K562 (cell line): ENCODE results near the gene ZBTB7A. TPM values are rescaled to one million over a fixed set of nuclear protein-coding genes. Genes with fewer than 3 reads are reported as not detected.

ENCODE experiments used
- ATAC-seq: fragments of 200-7000 bp; cut with Tn5 transposase; 3 replicates; pipeline ENCODE4 v1.9.1; 2020; ENCODE audit warnings: moderate library complexity
- BruUV-seq: library from RNA; stranded (reverse); fragments of 400-500 nt; replicated peaks from 2 replicates; lab custom pipeline; 2021; lab: Mats Ljungman, UMichigan
- CTCF ChIA-PET: fragments of 300-600 bp; formaldehyde crosslinking; extraction: SDS; loops from one replicate; lab custom pipeline; 2021; ENCODE audit warnings: low intra/inter-chr PET ratio; lab: Yijun Ruan, JAX
- POLR2A ChIA-PET: fragments of 300-600, 350-650 bp; sonication (Branson Sonifier 250); formaldehyde crosslinking; extraction: SDS; loops from one replicate; lab custom pipeline; 2021; ENCODE audit warnings: antibody characterized with exemption, inconsistent platforms; lab: Yijun Ruan, JAX
- DNase-seq, 4 experiments: peaks; one replicate each; pipeline versions ENCODE4 v3.0.0 to v3.0.0-alpha.2; 2011 to 2018; ENCODE audit warnings: low spot score in 3 of 4, mixed read lengths in 3 of 4; ENCODE audit errors: extremely low read depth in 1 of 4
- FAIRE-seq: peaks from 2 replicates; lab custom pipeline; 2011; peaks lifted over from hg19 to GRCh38; lab: Jason Lieb, UNC
- H2AFZ ChIP-seq: 2 replicates; pipeline ENCODE4 v1.6.0; 2011; ENCODE audit warnings: low read depth, low read length, control low read depth, inconsistent platforms
- H3K27ac ChIP-seq: fragments of 200-600 bp; 3 replicates; pipeline ENCODE4 v1.8.0; 2011; ENCODE audit warnings: low read depth, mild to moderate bottlenecking, control low read depth, inconsistent platforms, low read length, moderate library complexity, mixed read lengths; ENCODE audit errors: extremely low read depth
- H3K27me3 ChIP-seq, 2 experiments: fragments of 300-600 bp in 1 of 2; 2 replicates in 1 of 2; 3 replicates in 1 of 2; pipeline versions ENCODE4 v1.6.0 to v1.8.0; 2011; ENCODE audit warnings: inconsistent platforms in 2 of 2, low read length in 2 of 2, mild to moderate bottlenecking in 1 of 2, mixed read lengths in 1 of 2, moderate library complexity in 1 of 2; ENCODE audit not compliant: control insufficient read depth in 2 of 2, insufficient read depth in 2 of 2
- H3K36me3 ChIP-seq: fragments of 300-600 bp; 3 replicates; pipeline ENCODE4 v1.8.0; 2011; ENCODE audit warnings: mild to moderate bottlenecking, low read length, inconsistent platforms; ENCODE audit not compliant: control insufficient read depth, insufficient read depth
- H3K4me1 ChIP-seq, 2 experiments: fragments of 200-600 bp in 1 of 2; replicated peaks in 1 of 2; 2 replicates in 1 of 2; 3 replicates in 1 of 2; pipeline versions ENCODE4 v1.5.1 to v1.8.0; 2011; ENCODE audit warnings: inconsistent platforms in 2 of 2, low read length in 2 of 2, mild to moderate bottlenecking in 1 of 2, mixed read lengths in 1 of 2, moderate library complexity in 1 of 2; ENCODE audit not compliant: control insufficient read depth in 2 of 2, insufficient read depth in 2 of 2
- H3K4me2 ChIP-seq: 2 replicates; pipeline ENCODE4 v1.6.1; 2011; ENCODE audit warnings: low read length, control low read depth, inconsistent platforms, mixed read lengths; ENCODE audit not compliant: insufficient read depth
- H3K4me3 ChIP-seq: fragments of 200-600 bp; sonication (generic), shearing (Covaris generic); 2 replicates; pipeline ENCODE4 v1.5.1; 2016; ENCODE audit warnings: control low read depth, inconsistent platforms
- H3K79me2 ChIP-seq: fragments of 200-600 bp; 3 replicates; pipeline ENCODE4 v1.8.0; 2011; ENCODE audit warnings: low read length, inconsistent platforms; ENCODE audit not compliant: control insufficient read depth, insufficient read depth
- H3K9ac ChIP-seq, 2 experiments: 2 replicates each; pipeline versions ENCODE4 v1.6.0 to v1.6.1; 2011; ENCODE audit warnings: low read depth in 2 of 2, low read length in 2 of 2, control low read depth in 1 of 2, inconsistent platforms in 1 of 2, mild to moderate bottlenecking in 1 of 2, mixed read lengths in 1 of 2; ENCODE audit not compliant: insufficient read depth in 1 of 2
- H3K9me1 ChIP-seq: one replicate; pipeline ENCODE4 v1.6.0; 2011; ENCODE audit warnings: inconsistent platforms, mild to moderate bottlenecking, low read length, moderate library complexity; ENCODE audit not compliant: control insufficient read depth, insufficient read depth
- H3K9me3 ChIP-seq: replicated peaks from 2 replicates; pipeline ENCODE4 v1.5.1; 2011; ENCODE audit warnings: low read depth, low read length, inconsistent platforms; ENCODE audit not compliant: control insufficient read depth, insufficient read depth
- H4K20me1 ChIP-seq: replicated peaks from 2 replicates; pipeline ENCODE4 v1.6.1; 2011; ENCODE audit warnings: low read length, inconsistent platforms, mixed read lengths; ENCODE audit not compliant: control insufficient read depth, insufficient read depth
- CEBPB ChIP-seq: fragments of 450-650 bp; IDR thresholded peaks from 2 replicates; pipeline ENCODE4 v1.6.1; 2016; ENCODE audit warnings: missing genetic modification characterization, missing compliant biosample characterization
- CREBBP ChIP-seq: IDR thresholded peaks from one replicate; pipeline ENCODE4 v1.6.1; 2012; ENCODE audit warnings: low read depth, mild to moderate bottlenecking, control low read depth, inconsistent platforms, low read length
- CREM ChIP-seq: IDR thresholded peaks from 2 replicates; pipeline ENCODE4 v1.6.1; 2014; ENCODE audit warnings: antibody characterized with exemption, low read depth
- ELF2 ChIP-seq: fragments of 250-450 bp; sonication (Bioruptor Pico); IDR thresholded peaks from 2 replicates; pipeline ENCODE4 v1.5.0; 2021; ENCODE audit warnings: mild to moderate bottlenecking
- IRF2 ChIP-seq: sonication (generic); formaldehyde crosslinking; IDR thresholded peaks from 2 replicates; pipeline ENCODE4 v1.8.1; 2022; ENCODE audit warnings: mild to moderate bottlenecking, missing genetic modification reagents
- KDM2B ChIP-seq: fragments of 250-450 bp; sonication (Bioruptor Pico); IDR thresholded peaks from 2 replicates; pipeline ENCODE4 v1.8.0; 2021; ENCODE audit warnings: mild to moderate bottlenecking, moderate library complexity
- KLF10 ChIP-seq: fragments of 250-450 bp; sonication (Bioruptor Pico); IDR thresholded peaks from 2 replicates; pipeline ENCODE4 v1.6.1; 2021; ENCODE audit warnings: matching md5 sums
- KLF13 ChIP-seq: fragments of 450-650 bp; IDR thresholded peaks from 2 replicates; pipeline ENCODE4 v1.6.1; 2016; ENCODE audit warnings: missing genetic modification characterization, low read depth, mild to moderate bottlenecking, missing compliant biosample characterization, moderate library complexity, borderline replicate concordance
- NBN ChIP-seq: fragments of 450-650 bp; IDR thresholded peaks from 2 replicates; pipeline ENCODE4 v1.6.1; 2016; ENCODE audit warnings: low read depth, mild to moderate bottlenecking
- NFATC3 ChIP-seq: fragments of 450-650 bp; IDR thresholded peaks from 2 replicates; pipeline ENCODE4 v1.6.1; 2017; ENCODE audit warnings: mild to moderate bottlenecking
- PURB ChIP-seq: sonication (generic); formaldehyde crosslinking; IDR thresholded peaks from 2 replicates; pipeline ENCODE4 v1.9.0; 2021; ENCODE audit warnings: low read depth, mild to moderate bottlenecking, missing genetic modification reagents
- RUNX1 ChIP-seq: sonication (generic); IDR thresholded peaks from 2 replicates; pipeline ENCODE4 v1.6.1; 2016; ENCODE audit warnings: antibody characterized with exemption, low read depth
- TAF7 ChIP-seq: fragments of 450-650 bp; IDR thresholded peaks from 2 replicates; pipeline ENCODE4 v1.6.1; 2016; ENCODE audit warnings: missing genetic modification characterization, missing compliant biosample characterization
- TCF7 ChIP-seq: sonication (generic); IDR thresholded peaks from 2 replicates; pipeline ENCODE4 v1.6.1; 2016; ENCODE audit warnings: antibody characterized with exemption, borderline replicate concordance
- U2AF1 ChIP-seq: fragments of 200-400 bp; formaldehyde crosslinking; optimal IDR thresholded peaks from 2 replicates; pipeline ENCODE3; 2017; ENCODE audit warnings: mild to moderate bottlenecking, low read depth, low read length, moderate library complexity
- YBX1 ChIP-seq: fragments of 450-650 bp; IDR thresholded peaks from 2 replicates; pipeline ENCODE4 v1.7.1; 2016; ENCODE audit warnings: mild to moderate bottlenecking
- ZFPM2 ChIP-seq: fragments of 250-450 bp; sonication (Bioruptor Pico); IDR thresholded peaks from 2 replicates; pipeline ENCODE4 v1.5.1; 2022; ENCODE audit warnings: mild to moderate bottlenecking
- ZNF239 ChIP-seq: fragments of 250-450 bp; sonication (Bioruptor Pico); IDR thresholded peaks from 2 replicates; pipeline ENCODE4 v1.4.0; 2020; ENCODE audit warnings: mild to moderate bottlenecking
- ZNF253 ChIP-seq: fragments of 250-450 bp; sonication (Bioruptor Pico); conservative IDR thresholded peaks from 2 replicates; pipeline ENCODE4 v1.6.1; 2021; ENCODE audit warnings: mild to moderate bottlenecking
- ZNF583 ChIP-seq: fragments of 250-450 bp; sonication (Bioruptor Pico); IDR thresholded peaks from 2 replicates; pipeline ENCODE4 v1.4.0; 2020
- WGBS: fragments of 100-300 bp; shearing (Covaris generic); methylation state at CpG from one replicate; pipeline ENCODE4 v1.1.6; 2016; ENCODE audit warnings: low coverage, mixed read lengths; ENCODE audit not compliant: insufficient coverage; ENCODE audit errors: missing lambda C conversion rate; 5-methylcytosine and 5-hydroxymethylcytosine counted together
- in situ Hi-C: fragments of 300-500 bp; cut with MboI; formaldehyde crosslinking; loops from 4 replicates; pipeline ENCODE4 v1.15.0; 2018; ENCODE audit warnings: inconsistent platforms, mixed read lengths
- intact Hi-C: fragments of 100-400 bp; cut with micrococcal nuclease; formaldehyde crosslinking; loops from 2 replicates; pipeline ENCODE4 v1.14.2; 2022
- polyA plus RNA-seq, 8 experiments: library from polyadenylated mRNA; depleted of rRNA in 4 of 8; stranded (reverse) in 5 of 8; unstranded in 3 of 8; fragments of >200 nt; fragmentation: Nextera tagmentation in 2 of 8; fragmentation: Illumina TruSeq in 1 of 8; extraction: Ambion mirVana in 2 of 8; extraction: Trizol in 1 of 8; gene quantifications; 2 replicates each; pipeline versions ENCODE4 v1.2.1 to v1.2.3, GENCODE V29; 2011 to 2014; ENCODE audit warnings: inconsistent platforms in 1 of 8, missing spikeins in 1 of 8
- total RNA-seq, 7 experiments: library from RNA; depleted of rRNA in 6 of 7; stranded (reverse); fragments of >200 nt in 6 of 7; fragmentation: Illumina TruSeq in 2 of 7; extraction: Trizol in 2 of 7; gene quantifications; 2 replicates each; pipeline versions ENCODE4 v1.2.1 to v1.2.3, GENCODE V29; 2011 to 2021; ENCODE audit warnings: low replicate concordance in 1 of 7
- TF ChIP-seq, protein P1 (sequence below), 2 experiments: fragments of 250-450 bp in 1 of 2; fragments of 450-650 bp in 1 of 2; sonication (Bioruptor Pico) in 1 of 2; IDR thresholded peaks; 2 replicates each; pipeline versions ENCODE4 v1.6.1 to v1.8.0; 2016 to 2021; ENCODE audit warnings: mild to moderate bottlenecking in 2 of 2, moderate library complexity in 2 of 2, missing compliant biosample characterization in 1 of 2, missing genetic modification characterization in 1 of 2

The ZBTB7A gene
- total and polyA plus RNA-seq, 9 of the 15 experiments (the other 6 are each of a cell fraction or from before 2014, with no cell fraction given): 0.11 to 34.0 (median 4.6) TPM

DNA sequence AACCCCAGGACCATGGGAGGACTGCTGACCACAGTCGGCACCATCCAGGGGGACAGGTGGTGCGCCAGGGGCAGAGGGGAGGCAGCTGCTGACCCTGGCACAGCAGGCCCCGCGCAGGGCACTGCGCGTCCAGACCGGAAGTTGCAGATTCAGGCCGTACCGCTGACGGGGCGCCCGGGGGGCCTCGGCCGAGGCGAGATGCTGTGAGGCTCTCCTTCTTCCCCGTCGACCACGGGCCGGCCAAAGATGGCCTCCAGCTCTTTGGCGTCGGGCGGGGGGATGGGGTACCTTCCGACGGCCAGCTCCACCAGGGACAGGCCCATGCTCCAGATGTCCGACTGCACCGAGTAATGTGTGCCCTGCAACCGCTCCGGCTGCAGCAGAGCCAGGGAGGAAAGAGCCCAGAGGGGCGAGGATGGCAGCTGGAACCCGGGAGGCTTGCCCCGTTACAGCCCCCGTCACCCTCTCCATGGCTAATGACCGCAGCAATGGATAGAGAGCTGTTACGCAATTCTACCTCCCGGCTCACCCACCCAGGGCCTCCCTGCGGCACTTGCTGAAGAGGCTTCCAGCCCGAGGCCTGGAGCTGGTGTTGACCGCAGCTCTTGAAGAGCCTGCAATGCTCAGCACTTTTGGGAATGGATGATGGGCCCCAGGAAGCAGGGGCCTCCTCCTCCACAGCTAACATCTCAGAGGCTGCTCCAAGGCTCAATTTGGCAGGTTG, 32.5 kb upstream of the ZBTB7A start (continued):
- TF ChIP-seq KLF13 (tag): no peak
- no peak for TF ChIP-seq TCF7
- TF ChIP-seq CEBPB (tag): peak; percentile 68
- no peak for TF ChIP-seq KDM2B
- no peak for TF ChIP-seq PURB (CRISPR knock-in tag)
- TF ChIP-seq ZNF583 (CRISPR knock-in tag): no peak
- no peak for TF ChIP-seq RUNX1
- no peak for TF ChIP-seq ELF2
- TF ChIP-seq KLF10 (CRISPR knock-in tag): no peak
- no peak for TF ChIP-seq YBX1
- no peak for TF ChIP-seq NBN
- no peak for TF ChIP-seq CREM
- TF ChIP-seq, all 486 proteins: peak for 3

DNA sequence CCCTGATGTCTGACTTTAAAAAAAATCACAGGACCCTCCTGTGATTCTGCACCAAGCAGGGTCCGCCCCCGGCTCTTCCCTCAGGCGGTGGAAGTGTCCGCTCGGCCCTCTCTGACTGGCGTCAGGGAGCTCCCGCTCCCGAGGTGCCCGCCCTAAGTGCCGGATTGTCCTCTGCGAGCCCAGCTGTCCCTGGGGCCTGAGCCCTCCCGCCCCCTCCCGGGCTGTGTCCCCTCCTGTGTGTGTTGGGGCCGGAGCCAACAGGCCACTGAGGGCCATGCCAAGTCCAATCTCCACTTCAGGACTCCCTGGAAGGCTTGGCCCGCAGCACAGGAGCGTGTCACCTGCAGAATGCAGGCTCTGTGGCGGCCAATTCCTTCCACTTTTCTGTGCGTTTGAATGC, 31.8 kb upstream of the ZBTB7A start:
- H3K4me1 ChIP-seq: peaks cover 0 to 29% of the 10 kb centered on the region in 2 experiments; a peak in 2 of 5 replicates
- BruUV-seq: no TSS peak
- H3K9me1 ChIP-seq: no peaks in the 10 kb centered on the region
- H3K9me3 ChIP-seq: no peaks in the 10 kb centered on the region
- H3K27me3 ChIP-seq: no peaks in the 10 kb centered on the region
- in situ Hi-C loops: no loop called here
- ChIA-PET CTCF (no interaction called here), POLR2A (interaction anchor here (0.6 kb wide), 1 partner anchor 111 kb away, joined by 3 read pairs; no protein-coding TSS in a partner anchor)
- no peak overlapping the region for H3K4me3 ChIP-seq
- H3K36me3 ChIP-seq: peaks cover 78% of the 10 kb centered on the region; the same call in 2 of the 3 replicates
- intact Hi-C loops: no loop called here
- H3K9ac ChIP-seq: no peak overlapping the region; a peak in 1 of 4 replicates
- H3K4me2 ChIP-seq: no peak overlapping the region
- DNase-seq (no peak), ATAC-seq (no peak), FAIRE-seq (no peak)
- no peak overlapping the region for H3K27ac ChIP-seq
- 94% methylated on average over 16 of the region's 18 CpGs for WGBS
- no peak overlapping the region for H2AFZ ChIP-seq
- H3K79me2 ChIP-seq: no peaks in the 10 kb centered on the region
- H4K20me1 ChIP-seq: no peaks in the 10 kb centered on the region
- TF ChIP-seq ZNF253 (CRISPR knock-in tag) (no peak), NFATC3 (no peak), TAF7 (no peak), ZNF239 (CRISPR knock-in tag) (no peak), U2AF1 (no peak), CREBBP (no peak), ZFPM2 (CRISPR knock-in tag) (no peak), IRF2 (CRISPR knock-in tag) (no peak)
- TF ChIP-seq, protein P1, sequence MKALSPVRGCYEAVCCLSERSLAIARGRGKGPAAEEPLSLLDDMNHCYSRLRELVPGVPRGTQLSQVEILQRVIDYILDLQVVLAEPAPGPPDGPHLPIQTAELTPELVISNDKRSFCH (CRISPR knock-in tag; IDR thresholded peaks at IDR 0.05): no peak
- TF ChIP-seq, protein P1 (tag; IDR thresholded peaks at IDR 0.05): no peak
